Activated T-cell treated with anti-CD3 and anti-CD28 coated beads for 48 hours (primary cell): Measurements from ENCODE around the gene DCLRE1C.
"Not testable (repeated sequence)": the region's sequence is repeated elsewhere in the genome, so short reads cannot be mapped to it uniquely, and the experiment has no call there.

Source experiments
- DNase-seq: peaks from one replicate; pipeline ENCODE4 v3.0.0-alpha.2; 2020; ENCODE audit warnings: low read depth

Gene DCLRE1C

GRCh38 chr10:14954001-14954770 lies at the start of gene DCLRE1C:
DCLRE1C (minus strand) TSS chr10:14954096; CDS start chr10:14954010, 86 bp downstream.
- peak; percentile 84 for DNase-seq

DNA sequence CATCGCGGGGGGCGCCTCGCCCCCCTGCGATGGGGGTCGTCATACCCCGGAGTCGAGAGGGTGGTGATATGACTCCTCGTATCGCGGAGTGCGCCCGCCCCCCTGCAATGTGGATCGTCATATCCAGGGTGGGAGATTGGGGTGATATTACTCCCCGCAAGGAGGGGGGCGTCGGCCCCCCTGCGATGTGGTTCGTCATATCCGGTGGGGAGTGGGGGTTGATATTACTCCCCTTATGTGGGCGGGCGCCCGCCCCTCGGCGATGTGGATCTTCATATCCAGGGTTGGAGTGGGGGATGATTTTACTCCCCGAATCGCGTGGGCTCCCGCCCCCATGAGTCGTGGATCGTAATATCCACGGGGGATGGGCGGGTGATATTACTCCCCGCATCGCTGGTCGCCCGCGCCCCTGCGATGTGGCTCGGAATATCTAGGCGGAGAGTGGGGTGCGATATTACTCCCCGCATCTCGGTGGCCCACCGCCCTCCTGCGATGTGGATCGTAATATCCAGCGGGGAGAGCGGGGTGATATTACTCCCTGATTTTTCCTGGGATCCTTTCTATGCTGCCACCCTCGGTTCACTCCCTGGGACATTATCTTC lies 42.2 kb upstream of the DCLRE1C start:
- DNase-seq, result no peak

GRCh38 chr10:14993500-14994455 lies 39.9 kb upstream of the DCLRE1C start:
- not testable (repeated sequence) for DNase-seq

DNA sequence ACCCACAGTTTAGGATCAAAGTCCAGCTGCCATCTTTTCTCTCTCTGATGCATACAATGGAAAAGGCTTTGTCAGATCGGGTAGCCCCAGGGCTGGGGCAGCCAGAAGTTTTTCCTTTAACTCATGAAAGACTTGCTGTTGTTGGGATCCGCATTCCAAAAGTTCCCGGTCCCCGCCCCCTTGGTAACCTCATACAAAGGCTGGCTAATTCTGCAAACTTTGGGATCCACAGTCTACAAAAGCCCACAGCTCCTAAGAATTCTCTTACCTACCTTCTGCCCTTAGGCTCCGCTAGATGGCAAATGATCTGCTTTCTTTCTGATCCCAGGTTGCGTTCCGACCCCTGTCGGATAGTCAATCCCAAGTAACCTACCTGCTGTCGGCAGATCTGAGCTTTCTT lies 38.4 kb upstream of the DCLRE1C start:
- not testable (repeated sequence) for DNase-seq

DNA sequence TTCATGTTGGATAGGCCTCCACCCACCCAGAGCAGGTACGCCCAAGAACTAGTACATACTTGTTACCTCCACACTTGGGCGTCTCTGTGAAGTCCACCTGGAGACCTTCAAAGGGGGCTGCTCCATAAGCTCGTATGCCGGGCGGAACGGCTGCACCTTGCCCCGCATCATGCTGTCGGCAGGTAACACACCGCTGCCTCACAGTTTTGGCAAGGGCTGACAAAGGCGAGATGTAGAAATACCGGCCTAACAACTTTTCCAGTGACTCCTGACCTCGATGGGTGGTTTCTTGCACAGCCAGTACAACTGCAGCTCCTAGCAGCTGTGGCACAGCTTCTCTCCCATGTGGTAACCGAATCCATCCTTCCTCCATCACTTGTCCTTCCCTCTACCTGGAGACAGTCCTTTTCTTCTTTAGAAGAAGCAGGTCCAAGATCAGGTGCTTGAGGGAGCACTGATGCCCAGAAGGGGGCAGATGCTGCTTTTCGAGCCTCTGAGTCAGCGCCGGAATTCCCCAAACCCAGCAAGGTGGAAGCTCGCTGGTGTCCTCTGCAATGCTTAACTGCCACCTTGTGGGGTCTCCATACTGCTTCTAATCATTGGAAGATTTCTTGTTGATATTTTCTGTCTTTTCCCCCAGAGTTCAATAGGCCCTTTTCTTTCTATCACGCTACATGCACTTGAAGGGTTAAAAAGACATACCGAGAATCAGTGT lies 37.3 kb upstream of the DCLRE1C start:
- DNase-seq, result peak; percentile 53

- DNase-seq, result not testable (repeated sequence)
Observed at GRCh38 chr10:14989552-14989951, 35.7 kb upstream of the DCLRE1C start.

DNA sequence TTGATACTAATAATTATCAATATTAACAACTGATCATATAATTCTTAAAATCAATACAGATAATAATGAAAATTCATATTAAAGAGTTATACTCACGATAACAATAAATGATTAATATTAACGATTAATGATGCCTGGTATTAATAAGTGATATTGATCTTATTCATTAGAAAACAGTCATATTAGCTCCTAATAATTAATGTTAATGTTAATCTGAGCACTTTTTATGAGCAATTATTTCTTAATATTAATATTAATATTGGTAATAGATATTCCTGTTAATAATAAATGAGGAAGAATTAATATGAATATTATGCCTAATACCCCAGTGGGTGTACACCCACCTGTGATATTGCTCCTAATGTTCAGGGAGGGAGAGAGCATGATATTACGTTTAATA lies 28.8 kb upstream of the DCLRE1C start:
- no peak for DNase-seq

GRCh38 chr10:14975672-14976273 lies 21.9 kb upstream of the DCLRE1C start:
- DNase-seq, result no peak

DNA sequence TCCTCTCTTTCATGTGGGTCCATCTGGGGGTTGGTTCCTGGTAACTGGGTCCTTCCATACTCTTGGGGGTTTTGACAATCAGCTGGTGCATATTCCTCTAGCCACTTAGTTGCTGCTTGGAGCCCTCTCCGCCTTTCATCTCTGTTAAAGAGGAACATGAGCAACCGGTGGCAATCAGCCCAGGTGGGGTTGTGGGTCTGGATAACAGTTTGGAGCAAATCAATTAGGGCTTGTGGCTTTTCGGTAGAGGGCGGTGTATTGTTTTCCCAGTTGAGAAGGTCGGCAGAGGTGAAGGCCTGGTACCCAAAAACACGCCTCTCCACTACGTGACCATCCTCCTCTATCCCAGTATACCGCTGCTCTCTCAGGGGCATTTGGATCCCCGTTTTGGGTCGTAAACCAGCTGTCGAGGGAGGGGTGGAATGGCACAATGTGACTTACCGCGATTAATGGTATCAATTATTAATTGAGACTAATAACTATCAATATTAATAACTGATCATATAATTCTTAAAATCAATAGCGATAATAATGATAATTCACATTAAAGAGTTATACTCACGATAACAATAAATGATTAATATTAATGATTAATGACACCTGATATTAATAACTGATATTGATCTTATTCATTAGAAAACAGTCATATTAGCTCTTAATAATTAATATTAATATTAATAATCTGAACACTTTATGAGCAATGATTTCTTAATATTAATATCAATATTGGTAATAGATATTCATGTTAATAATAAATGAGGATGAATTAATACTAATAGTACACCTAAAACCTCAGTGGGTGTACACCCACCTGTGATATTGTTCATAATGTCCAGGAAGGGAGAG lies 20.5 kb upstream of the DCLRE1C start:
- DNase-seq, result not testable (repeated sequence)

DNA sequence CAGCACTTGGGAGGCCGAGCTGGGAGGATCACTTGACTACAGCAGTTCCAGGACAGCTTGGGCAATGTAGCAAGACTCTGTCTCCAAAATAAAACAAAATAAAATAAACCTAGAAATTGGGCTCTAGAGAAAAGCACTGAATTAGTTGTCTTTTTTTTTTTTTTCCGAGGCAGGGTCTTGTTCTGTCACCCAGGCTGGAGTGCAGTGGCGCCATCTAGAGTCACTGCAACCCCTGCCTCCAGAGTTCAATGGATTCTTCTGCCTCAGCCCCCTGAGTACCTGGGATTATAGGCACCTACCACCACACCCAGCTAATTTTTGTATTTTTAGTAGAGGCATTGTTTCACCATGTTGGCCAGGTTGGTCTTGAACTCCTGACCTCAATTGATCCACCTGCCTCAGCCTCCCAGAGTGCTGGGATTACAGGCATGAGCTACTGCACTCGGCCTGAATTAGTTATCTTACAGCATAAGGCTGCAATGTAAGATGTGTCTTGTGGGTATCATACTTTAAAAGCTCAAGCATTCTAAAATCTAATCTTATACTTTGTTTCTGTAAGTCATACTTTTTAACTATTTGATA lies 18.1 kb upstream of the DCLRE1C start:
- DNase-seq, result peak; percentile 30

GRCh38 chr10:14967897-14968296 lies 14.0 kb upstream of the DCLRE1C start:
- DNase-seq, result no peak

DNA sequence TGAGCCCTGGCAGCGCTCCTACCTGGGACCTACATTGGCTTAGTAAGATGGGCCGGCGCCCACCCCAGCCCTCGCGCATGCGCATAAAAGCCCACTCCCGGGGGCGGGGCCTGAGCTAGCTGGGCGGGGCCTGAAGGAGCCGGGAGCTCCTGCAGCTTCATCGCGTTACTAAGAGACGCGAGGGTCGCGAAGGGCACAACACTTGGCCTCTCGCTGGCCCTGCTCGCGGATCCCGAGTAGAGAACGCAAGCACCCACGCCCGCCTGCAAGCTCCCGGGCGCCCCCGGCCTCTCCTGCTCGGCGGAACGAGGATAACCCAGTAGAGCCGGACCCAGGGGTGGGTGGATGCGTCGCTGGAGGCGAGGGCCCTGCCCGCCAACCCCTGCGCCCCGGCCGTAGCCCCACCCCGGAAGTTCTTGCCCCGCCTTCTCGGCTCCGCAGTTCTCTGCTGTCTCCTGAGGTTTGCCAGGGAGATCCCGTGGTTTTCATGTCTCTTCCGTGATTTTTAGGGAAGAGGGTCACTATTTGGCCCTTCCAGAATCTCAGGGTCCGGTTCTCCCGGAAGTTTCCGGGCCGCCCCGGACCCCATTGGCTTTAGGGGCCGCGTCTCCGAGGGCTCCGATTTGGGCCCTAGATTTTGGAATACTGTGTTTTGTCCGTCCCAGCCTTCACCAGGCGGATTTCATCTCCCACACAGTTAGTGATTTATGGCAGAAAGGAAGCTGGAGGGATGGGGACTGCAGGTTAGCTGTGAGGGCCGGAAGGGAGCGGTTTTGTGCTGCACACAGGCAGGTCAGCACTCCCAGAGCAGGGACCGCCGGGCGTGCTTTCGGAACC lies 5.5 kb upstream of the DCLRE1C start, which contains the start of gene MEIG1:
Gene MEIG1, plus strand, starts transcription at position 168 of the 837 bp plus-strand sequence. CDS start 7,081 bp downstream, outside the sequence.
- peak; percentile 95 for DNase-seq

DNA sequence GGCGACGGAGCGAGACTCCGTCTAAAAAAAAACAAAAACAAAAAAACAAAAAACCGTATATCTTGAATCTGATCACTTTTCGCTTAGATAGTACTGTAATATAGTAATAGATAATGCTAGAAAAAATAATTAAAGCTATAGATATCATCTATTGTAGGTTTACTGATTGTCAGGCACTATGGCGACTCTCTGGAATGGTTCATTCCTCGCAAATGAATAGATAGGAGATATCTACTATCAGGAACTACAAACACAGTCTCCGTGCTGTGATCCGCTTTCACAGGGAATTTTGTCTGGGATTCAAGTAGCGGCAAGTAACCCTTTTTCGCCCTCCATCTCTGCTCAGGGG lies 5.0 kb upstream of the DCLRE1C start:
- DNase-seq, result no peak

GRCh38 chr10:14954934-14955333 lies 1.0 kb upstream of the DCLRE1C start:
- DNase-seq, result no peak

DNA sequence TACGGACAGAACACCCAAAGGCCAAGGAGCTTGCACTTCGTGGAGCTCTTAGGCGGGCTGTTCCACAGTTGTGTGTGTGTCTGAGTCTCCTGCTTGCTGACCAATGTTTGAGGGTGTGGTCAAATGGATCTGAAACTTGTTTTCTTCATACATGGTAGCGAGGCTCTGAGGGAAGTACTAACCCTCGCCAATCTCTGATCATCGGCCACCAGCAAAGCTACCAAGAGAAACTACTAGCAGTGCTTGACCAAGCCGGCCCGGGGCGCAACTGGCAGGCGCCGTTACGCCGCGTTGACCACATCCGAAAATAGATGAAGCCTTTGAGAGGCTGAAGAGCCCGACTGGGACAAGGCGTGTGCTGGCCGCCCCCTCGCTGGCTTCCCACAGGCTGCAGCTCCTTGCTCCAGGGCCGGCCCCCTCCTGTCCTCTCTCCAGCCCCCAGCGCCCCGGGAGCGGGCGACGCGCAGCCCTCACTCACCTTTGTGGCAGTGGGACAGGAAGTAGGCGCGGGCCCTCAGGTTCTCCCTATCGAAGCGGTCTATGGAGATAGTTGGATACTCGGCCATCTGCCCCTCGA lies 384 bp downstream of the DCLRE1C start:
- DNase-seq, result no peak

DNA sequence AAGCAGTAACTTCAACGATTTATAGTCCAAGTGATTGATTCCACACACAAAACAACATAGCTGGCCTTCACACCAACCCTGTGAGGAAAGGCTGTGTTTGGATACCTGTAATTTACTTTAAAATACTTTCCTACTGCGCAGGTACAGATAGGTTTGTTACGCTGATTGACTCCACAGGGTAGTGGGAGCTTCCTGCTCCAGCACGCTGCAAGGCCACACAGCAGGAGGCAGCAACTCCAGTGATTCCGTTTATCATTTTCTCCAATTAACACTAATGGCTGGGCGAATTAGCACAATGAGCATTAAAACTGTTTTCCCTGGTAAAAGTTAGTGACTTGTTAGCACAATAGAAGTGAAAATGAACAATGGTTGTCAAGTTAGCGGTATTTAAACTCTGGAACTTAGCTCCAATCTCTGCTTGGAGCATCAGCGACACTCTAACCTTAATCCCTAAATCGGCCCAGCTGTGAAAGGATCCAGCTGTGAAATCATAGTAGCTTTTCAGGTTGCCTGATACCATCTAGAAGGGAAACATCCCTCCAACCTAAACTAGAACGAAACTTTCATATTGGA lies 959 bp downstream of the DCLRE1C start:
- no peak for DNase-seq

GRCh38 chr10:14949291-14949690 lies 4.6 kb downstream of the DCLRE1C start:
- no peak for DNase-seq

DNA sequence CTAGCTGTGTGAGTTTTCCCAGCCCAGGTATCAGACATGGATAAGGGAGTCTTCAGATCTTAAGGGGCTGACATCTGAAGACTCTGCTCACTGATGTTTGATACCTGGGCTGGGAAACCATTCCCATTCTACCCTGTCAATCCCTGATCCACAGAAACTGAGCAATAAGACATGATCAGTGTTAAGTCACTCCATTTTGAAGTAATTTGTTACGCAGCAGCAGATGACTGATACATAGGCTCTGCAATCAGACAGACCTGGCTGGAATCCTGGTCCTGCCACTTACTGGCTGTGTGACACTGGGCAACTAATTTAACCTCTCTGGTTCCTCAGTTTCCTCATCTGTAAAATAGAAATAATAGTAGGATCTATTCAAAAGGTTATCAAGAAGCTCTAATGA lies 6.6 kb downstream of the DCLRE1C start:
- DNase-seq, result no peak
